Activated CD4-positive, alpha-beta T cell treated with anti-CD3 and anti-CD28 coated beads, Interleukin-2, amount 50 U/mL, for 4 hours (primary cell): Measurements from ENCODE around the gene MLLT3.
A peak's percentile ranks its signal among the peaks of the same experiment; 100 is the strongest.

Experiments used
- DNase-seq, 2 experiments: peaks; one replicate each; pipeline ENCODE4 v3.0.0-alpha.2; 2020

The MLLT3 gene

DNA sequence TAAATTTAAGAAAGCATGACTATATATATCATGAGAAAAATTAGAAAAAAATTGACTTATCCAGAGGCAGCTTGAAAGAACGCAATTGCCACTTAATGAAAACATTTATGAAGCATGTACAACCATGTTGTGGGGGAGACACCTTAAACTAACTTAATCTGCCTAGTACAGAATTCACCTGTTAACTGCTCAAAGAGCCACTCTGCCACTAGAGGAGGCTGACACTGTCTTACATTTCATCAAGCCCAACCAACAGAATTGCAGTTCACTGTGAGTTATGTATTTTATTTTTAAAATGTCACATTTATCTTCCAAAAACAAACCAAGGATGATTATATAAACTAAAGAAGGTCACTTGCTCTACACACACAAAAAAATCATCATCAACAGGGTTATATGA is 252.9 kb downstream of the MLLT3 start:
- DNase-seq, result no peak

DNA sequence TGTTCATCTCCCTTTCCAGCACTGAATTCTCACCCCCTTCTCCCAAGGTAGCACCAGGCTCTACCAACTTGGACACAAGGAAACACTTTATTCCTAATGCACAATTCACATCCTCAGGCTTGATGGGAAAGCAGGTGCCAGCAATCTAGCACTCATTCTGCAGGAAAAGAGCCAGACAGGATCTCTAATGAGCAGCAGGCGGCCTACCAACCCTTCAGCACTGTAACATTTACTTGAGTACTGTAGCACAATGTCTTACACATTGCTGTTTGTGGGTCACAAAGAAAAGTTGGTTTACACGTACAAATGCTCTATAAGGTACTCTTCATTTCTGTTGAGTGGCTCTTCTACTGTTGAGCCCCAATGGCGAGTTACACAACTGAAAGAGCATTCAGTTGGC is 254.4 kb downstream of the MLLT3 start:
- DNase-seq, result no peak

DNA sequence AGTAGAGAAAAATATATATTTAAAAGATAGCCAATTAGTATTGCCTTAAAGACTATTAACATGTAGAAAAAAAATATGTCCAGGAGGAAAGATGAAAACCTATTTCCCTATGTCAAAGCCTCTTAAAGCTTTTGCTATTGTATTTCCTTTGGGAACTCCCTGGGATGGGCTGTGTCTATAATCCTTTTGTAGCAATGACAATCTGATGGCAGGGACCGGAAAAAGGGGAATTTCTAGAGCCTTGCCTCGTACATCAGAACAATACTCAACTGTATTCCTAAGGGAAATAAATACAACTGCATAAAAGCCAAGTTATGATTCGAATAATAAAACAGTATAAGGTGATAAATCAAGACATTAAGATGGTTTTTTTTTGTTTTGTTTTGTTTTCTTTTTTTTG is 257.3 kb downstream of the MLLT3 start:
- no peak for DNase-seq

DNA sequence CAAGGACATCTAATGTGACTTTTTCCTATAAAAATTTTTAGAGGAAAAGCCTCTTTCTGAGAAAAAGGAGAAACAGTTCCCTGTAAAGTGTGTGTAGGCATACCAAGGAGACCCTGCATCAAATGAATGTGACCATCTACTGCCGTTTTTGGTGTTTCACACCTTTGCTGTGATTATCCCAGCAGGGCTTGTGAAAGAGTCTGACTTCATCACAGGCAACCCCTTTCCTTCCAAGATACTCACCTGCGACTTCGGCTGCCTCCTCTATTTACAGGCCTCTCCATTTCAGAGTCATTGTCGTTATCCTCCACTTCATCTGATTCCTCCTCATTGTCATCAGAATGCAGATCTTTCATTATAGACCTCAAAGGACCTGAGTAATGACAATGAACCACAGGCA is 259.1 kb downstream of the MLLT3 start:
- no peak for DNase-seq

DNA sequence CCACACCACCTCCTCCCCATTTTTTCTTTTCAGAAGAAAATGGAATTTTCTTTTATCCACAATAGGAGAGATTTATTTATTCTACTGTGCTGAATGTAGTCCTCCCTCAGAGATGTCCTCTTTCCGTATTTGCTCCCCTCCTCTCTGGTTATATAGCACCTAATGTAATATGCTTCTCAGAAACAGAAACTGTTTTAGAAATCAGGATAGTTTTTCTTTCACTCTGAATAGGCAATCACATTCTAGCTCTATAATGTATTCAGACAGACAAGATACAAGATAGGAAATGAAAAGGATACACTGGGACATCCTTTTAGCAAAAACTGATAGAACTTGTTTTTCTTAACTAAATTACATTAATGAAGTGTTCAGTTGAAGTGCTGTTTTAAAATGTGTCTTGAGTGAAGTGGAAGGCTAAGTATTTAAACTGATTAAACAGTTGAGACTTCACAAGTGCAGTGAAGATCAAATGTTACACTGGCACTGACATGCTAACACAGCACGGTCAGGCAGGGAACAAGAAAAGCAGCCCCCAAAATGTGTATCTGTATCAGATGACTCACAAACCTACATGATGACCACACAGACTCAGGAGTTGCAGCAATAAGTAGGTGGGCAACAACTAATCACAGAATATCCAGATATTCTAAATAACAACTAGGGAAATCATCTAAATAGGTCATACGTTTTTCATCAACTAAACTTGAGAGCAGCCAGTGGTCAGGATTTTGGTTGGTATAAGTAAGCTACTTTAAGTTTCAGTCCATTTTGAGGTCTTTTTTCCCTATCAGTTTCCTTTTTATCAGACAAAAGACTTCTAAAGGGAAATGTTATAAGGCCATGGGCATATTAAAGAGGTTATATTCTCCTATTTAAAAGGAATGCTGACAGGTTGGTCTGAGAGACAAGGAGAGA is 260.4 kb downstream of the MLLT3 start:
- DNase-seq, result no peak

GRCh38 chr9:20361229-20361628 is 261.1 kb downstream of the MLLT3 start:
- no peak for DNase-seq

GRCh38 chr9:20358207-20358606 is 264.1 kb downstream of the MLLT3 start:
- no peak for DNase-seq

- DNase-seq, result no peak
These were observed 265.3 kb downstream of the MLLT3 start for GRCh38 chr9:20357037-20357432.

GRCh38 chr9:20356403-20357036 is 265.8 kb downstream of the MLLT3 start:
- peak; percentile 50 to 51 for DNase-seq

GRCh38 chr9:20355022-20355421 is 267.3 kb downstream of the MLLT3 start:
- no peak for DNase-seq

GRCh38 chr9:20353931-20354652 is 268.2 kb downstream of the MLLT3 start:
- DNase-seq, result no peak

DNA sequence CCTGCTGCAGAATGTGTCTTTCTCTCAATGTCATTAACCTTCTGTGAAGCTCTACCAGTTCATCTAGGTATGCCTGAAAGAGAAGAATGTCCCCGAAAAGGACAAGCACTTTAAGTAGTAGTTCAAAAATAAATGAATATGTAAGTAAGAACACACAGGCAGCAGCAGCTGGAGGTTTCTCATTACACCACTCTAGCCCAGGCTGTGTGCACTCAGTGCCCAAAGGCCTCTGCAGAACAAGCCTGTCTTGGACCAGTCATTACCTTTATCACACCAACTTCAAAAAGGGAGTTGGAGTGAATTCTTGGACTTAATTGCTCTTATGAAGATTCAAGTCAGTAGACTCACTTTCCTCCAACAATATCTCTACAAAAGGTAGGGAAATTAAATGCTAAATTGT is 268.8 kb downstream of the MLLT3 start:
- DNase-seq, result no peak

GRCh38 chr9:20352591-20352990 is 269.7 kb downstream of the MLLT3 start:
- no peak for DNase-seq

DNA sequence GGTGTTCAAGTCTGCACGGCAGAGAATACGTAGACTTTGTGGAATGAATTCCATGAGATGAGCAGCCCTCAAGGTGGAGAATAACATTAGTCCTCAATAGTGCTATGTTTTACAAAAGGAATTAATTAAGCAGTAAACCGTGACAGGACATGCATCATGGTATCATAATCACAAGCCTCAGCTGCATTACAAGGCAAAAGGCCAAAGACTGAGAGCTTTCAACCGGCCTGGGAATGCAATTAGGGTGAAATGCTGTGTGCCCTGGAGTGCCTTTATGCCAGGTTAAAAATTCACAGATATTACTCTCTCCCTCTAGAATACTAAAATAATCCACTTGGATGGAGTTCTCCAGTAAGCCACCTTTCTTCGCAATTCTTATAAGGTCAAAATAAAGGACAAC is 270.6 kb downstream of the MLLT3 start:
- DNase-seq, result no peak

DNA sequence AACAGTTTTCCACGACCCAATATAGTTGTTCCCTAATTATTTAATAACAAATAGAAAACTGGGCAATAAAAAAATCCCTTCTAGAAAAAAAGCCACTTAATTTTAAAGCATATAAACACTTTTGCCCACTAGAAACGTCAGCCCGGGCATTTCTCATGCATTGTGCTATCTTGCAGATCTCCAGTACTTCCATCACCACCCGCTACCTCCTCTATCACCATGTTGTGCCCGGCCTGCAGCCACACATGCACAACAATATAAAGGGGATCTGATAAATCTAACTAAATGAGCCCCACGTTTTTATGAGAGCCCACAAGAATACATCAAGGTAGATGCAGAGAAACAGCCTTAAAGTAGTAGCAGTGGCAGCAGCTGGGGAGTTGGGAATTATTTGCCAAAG is 272.7 kb downstream of the MLLT3 start:
- no peak for DNase-seq

GRCh38 chr9:20343325-20343724 is 279.0 kb downstream of the MLLT3 start:
- no peak for DNase-seq

GRCh38 chr9:20340511-20340861 is 281.8 kb downstream of the MLLT3 start:
- DNase-seq, result no peak

GRCh38 chr9:20335668-20336332 is 286.5 kb downstream of the MLLT3 start:
- DNase-seq, result no peak

DNA sequence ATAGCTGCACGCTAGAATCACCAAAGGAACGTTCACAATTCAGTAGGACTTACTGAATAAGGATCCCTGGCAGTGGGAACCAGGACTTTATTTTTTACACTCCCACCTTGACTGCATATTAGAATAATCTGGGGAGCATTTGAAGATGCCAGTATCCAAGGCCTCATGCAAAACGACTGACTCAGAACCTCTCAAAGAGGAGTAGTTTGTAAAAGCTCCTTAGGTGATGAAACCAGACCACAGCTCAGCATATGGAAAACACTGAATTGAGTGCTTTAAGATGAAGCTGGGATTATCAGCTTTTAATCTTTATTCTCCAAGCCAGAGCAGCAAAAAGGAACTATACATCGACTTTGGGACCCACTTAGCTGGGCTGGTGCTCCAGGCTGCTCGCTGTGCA is 288.3 kb downstream of the MLLT3 start:
- DNase-seq, result no peak

GRCh38 chr9:20331095-20331685 is 291.1 kb downstream of the MLLT3 start:
- no peak for DNase-seq

DNA sequence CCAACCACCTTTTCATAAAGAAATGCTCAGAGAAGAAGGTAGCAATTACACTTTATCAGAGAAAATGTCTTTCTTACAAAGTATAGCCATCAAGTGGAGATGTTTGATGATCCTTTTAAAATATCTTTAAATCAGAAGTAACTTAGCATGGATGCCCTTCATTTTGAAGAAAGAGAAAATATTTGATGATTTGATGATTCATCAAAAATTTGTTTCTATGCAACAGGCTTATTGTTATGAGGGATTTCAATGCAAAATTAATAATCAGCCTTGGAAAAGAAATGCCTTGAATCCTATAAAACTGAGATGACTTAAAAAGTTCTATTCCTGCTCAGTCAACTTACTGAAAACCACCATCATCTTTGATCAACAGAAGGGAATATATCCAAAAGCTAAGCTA is 291.6 kb downstream of the MLLT3 start:
- DNase-seq, result no peak

DNA sequence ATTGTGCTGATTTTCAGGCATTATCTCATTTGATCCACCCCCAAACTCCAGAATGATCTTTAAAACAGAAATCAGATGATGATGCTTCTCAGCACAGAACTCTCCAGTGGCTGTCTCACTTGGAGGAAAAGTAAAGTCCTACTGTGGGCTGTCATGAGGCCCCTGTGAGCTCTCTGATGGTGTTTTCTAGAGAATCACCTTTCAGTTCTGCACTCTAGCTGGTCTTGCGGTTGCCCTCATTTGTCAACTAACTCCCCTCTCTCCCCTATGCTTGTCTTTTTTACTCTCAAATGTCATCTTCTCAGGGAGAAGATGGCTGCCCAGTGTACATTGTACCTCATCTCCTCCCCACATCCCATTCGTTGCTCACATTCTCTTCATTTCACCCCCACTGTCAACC is 295.8 kb downstream of the MLLT3 start:
- no peak for DNase-seq

GRCh38 chr9:20325008-20325407 is 297.3 kb downstream of the MLLT3 start:
- DNase-seq, result no peak
